Tibial nerve (tissue), 3 donors: ENCODE data around the gene RBM47.

Experiments
- CTCF ChIP-seq, 5 experiments: fragments of 200-600 bp in 3 of 5; fragments of 450-650 bp in 2 of 5; sonication (generic) in 3 of 5; IDR thresholded peaks; one replicate each; pipeline ENCODE4 v1.5.1; 2016 to 2019; ENCODE audit warnings: antibody characterized with exemption in 5 of 5, mild to moderate bottlenecking in 3 of 5, moderate library complexity in 2 of 5
- POLR2A ChIP-seq, 2 donors: fragments of 450-650 bp; IDR thresholded peaks; one replicate each; pipeline ENCODE4 v1.6.1; 2017; ENCODE audit warnings: antibody characterized with exemption in 2 of 2, mild to moderate bottlenecking in 2 of 2, moderate library complexity in 2 of 2

GRCh38 chr4:40417941-40418340 is 211.7 kb downstream of the RBM47 start:
- TF ChIP-seq CTCF (IDR thresholded peaks at IDR 0.05) (no peak), POLR2A (IDR thresholded peaks at IDR 0.05) (no peak)
